Fibroblast of upper back skin (primary cell): Measurements from ENCODE around the gene GDF7.
A peak's percentile ranks its signal among the peaks of the same experiment; 100 is the strongest.

Experiments
- DNase-seq: peaks from one replicate; pipeline ENCODE4 v3.0.0-alpha.2; 2013

Gene GDF7

GRCh38 chr2:20629581-20630171 lies 37.3 kb upstream of the GDF7 start:
- DNase-seq = no peak

GRCh38 chr2:20630967-20631366 lies 36.0 kb upstream of the GDF7 start:
- DNase-seq = no peak

GRCh38 chr2:20631617-20632307 lies 35.2 kb upstream of the GDF7 start:
- DNase-seq = no peak

- no peak for DNase-seq
Observed at GRCh38 chr2:20632446-20632990, 34.4 kb upstream of the GDF7 start.

- no peak for DNase-seq
Observed at GRCh38 chr2:20633001-20633400, 33.9 kb upstream of the GDF7 start.

- no peak for DNase-seq
Observed at GRCh38 chr2:20633794-20634506, 33.0 kb upstream of the GDF7 start.

- DNase-seq = peak; percentile 72
Observed at GRCh38 chr2:20634507-20635112, 32.3 kb upstream of the GDF7 start.

GRCh38 chr2:20635113-20635510 lies 31.8 kb upstream of the GDF7 start:
- DNase-seq = no peak

- peak; percentile 83 for DNase-seq
Observed at GRCh38 chr2:20635675-20636584, 31.0 kb upstream of the GDF7 start.

- DNase-seq = no peak
Observed at GRCh38 chr2:20637147-20637546, 29.8 kb upstream of the GDF7 start.

GRCh38 chr2:20638014-20638413 lies 28.9 kb upstream of the GDF7 start:
- no peak for DNase-seq

- DNase-seq = no peak
Observed at GRCh38 chr2:20638646-20639430, 28.1 kb upstream of the GDF7 start.

GRCh38 chr2:20640411-20641122 lies 26.4 kb upstream of the GDF7 start:
- no peak for DNase-seq

- DNase-seq = no peak
Observed at GRCh38 chr2:20641123-20641985, 25.6 kb upstream of the GDF7 start.

GRCh38 chr2:20642055-20642971 lies 24.6 kb upstream of the GDF7 start:
- DNase-seq = peak; percentile 64

- no peak for DNase-seq
Observed at GRCh38 chr2:20643060-20643459, 23.9 kb upstream of the GDF7 start.

- DNase-seq = no peak
Observed at GRCh38 chr2:20643826-20644225, 23.1 kb upstream of the GDF7 start.

- no peak for DNase-seq
Observed at GRCh38 chr2:20645301-20645701, 21.6 kb upstream of the GDF7 start.

GRCh38 chr2:20645761-20646160 lies 21.2 kb upstream of the GDF7 start:
- no peak for DNase-seq
